GM10248 (cell line): ENCODE data around the gene TTC6.

ENCODE experiments used
- CTCF ChIA-PET: fragments of 300-600 bp; sonication (Branson Sonifier 250); formaldehyde crosslinking; extraction: SDS; loops from one replicate; lab custom pipeline; 2021; ENCODE audit warnings: antibody characterized with exemption; lab: Yijun Ruan, JAX
- POLR2A ChIA-PET: fragments of 350-650 bp; sonication (Branson Sonifier 250); formaldehyde crosslinking; extraction: SDS; loops from one replicate; lab custom pipeline; 2020; ENCODE audit warnings: antibody characterized with exemption; lab: Yijun Ruan, JAX
- DNase-seq: peaks from one replicate; pipeline ENCODE4 v3.0.0; 2012; ENCODE audit errors: extremely low spot score
- CTCF ChIP-seq: IDR thresholded peaks from 2 replicates; pipeline ENCODE4 v1.5.1; 2012; ENCODE audit warnings: mild to moderate bottlenecking, low read depth; ENCODE audit errors: extremely low read depth, missing control alignments, control extremely low read depth

TTC6 gene

DNA sequence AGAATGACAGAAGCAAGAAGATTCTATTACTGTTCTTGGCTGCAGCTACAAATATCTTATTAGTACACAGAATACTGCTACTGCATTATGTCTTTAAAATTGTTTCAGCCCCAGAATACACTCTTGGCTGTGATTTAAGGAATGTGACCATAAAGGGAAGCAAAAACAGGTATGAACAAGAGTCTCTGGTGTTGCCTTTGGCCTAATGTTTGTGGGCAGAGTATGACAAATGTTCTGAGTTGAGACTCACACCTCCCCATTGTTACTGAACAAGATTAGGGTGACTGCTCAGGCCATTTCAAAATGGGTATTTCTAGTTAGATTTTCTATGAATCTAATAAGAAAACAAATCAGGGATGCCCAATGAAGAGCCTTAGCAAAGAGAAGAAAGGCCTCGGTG, 28.5 kb downstream of the TTC6 start:
- POLR2A ChIA-PET = no interaction called here
- no peak for TF ChIP-seq CTCF
- DNase-seq = no peak
- CTCF ChIA-PET = no interaction called here

- TF ChIP-seq CTCF = no peak
- ChIA-PET CTCF (interaction anchor here (1.7 kb wide), 1 partner anchor 9 kb away, joined by 3 read pairs; no protein-coding TSS in a partner anchor), POLR2A (no interaction called here)
- DNase-seq = no peak
Observed at GRCh38 chr14:37625597-37626595, 30.5 kb downstream of the TTC6 start.

DNA sequence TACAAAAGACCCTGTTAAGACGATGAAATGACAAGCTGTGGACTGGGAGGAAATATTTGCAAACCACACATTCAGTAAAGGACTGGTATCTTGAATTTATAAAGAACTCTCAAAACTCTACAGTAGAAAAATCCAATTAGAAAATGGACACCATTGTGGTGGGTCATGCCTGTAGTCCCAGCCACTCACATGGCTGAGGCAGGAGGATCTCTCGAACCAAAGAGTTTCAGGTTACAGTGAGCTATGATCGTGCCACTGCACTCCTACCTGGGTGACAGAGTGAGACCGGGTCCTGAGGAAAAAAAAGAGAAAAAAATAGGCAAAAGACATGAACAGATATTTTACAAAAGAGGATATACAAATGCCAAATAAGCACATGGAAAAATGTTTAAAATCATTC, 41.9 kb downstream of the TTC6 start:
- no peak for TF ChIP-seq CTCF
- ChIA-PET CTCF (no interaction called here), POLR2A (no interaction called here)
- DNase-seq = no peak

DNA sequence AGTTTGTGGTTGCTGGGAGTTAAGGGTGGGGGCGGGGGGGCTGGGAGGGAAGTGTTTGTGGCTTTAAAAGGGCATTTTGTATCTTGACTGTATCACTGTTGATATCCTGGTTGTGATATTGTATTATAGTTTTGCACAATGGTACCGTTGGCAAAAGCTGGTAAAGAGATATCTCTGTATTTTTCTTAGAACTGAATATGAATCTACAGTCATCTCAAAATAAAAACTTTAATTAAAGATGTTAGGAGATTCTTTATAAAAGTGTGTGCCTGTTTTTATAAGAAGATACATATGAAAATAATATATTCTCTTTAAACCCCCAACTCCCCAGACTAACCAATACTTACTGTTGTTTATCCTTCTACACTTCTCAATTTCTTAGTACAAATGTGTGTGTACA, 43.2 kb downstream of the TTC6 start:
- CTCF ChIA-PET = no interaction called here
- POLR2A ChIA-PET = no interaction called here
- no peak for DNase-seq
- no peak for TF ChIP-seq CTCF

- DNase-seq = no peak
- ChIA-PET CTCF (interaction anchor here (0.9 to 1.5 kb wide), 2 partner anchors 15 to 39 kb away, joined by 3 read pairs; no protein-coding TSS in a partner anchor), POLR2A (no interaction called here)
- TF ChIP-seq CTCF = no peak
Observed at GRCh38 chr14:37641117-37641516, 45.7 kb downstream of the TTC6 start.

GRCh38 chr14:37642125-37642524, 46.7 kb downstream of the TTC6 start:
- CTCF ChIA-PET = no interaction called here
- POLR2A ChIA-PET = no interaction called here
- no peak for TF ChIP-seq CTCF
- DNase-seq = no peak
